Measurements from ENCODE around the gene MAP4K3.
"Not testable (repeated sequence)": the region's sequence is repeated elsewhere in the genome, so short reads cannot be mapped to it uniquely, and the experiment has no call there.

MAP4K3 gene

GRCh38 chr2:39375917-39376316, 61.2 kb downstream of the MAP4K3 start:
- no peak for DNase-seq (ENCODE audit: low read depth in 3 of 3)

DNA sequence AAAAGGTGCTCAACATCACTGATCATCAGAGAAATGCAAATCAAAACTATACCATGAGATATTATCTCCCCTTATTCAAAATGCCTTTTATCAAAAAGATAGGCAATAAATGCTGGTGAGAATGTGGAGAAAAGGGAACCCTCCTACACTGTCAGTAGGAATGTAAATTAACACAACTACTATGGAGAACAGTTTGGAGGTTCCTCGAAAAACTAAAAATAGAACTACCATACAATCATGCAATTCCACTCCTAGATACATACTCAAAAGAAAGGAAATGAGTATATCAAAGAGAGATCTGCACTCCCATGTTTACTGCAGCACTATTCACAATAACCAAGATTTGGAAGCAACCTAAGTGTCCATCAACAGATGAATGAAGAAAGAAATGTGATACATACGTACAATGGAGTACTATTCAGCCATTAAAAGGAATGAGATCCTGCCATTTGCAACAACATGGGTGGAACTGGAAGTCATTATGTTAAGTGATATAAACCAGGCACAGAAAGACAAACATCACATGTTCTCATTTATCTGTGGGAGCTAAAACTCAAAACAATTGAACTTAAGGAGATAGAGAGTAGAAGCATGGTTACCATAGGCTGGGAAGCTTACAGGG, 63.8 kb downstream of the MAP4K3 start:
- DNase-seq (ENCODE audit: low read depth in 3 of 3) = no peak

DNA sequence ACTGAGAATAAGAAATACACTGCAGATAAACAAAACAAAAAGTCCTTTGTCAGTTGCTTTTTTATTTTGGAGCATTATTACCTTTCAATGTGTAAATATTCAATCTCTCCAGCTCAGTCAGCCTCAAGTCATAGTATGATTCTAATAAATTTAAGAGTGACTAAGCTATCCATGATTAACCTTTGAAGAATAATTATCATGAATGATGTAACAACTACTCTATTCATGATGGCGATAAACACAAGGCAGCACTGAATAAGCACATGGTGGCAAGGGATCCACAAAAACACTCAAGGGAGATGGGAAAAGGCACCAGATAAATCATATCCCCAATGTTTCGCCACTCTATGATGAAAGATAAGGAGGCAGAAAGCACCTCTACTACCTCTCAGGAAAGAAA, 67.0 kb downstream of the MAP4K3 start:
- no peak for DNase-seq (ENCODE audit: low read depth in 3 of 3)

GRCh38 chr2:39368846-39369245, 68.2 kb downstream of the MAP4K3 start:
- no peak for DNase-seq (ENCODE audit: low read depth in 3 of 3)

DNA sequence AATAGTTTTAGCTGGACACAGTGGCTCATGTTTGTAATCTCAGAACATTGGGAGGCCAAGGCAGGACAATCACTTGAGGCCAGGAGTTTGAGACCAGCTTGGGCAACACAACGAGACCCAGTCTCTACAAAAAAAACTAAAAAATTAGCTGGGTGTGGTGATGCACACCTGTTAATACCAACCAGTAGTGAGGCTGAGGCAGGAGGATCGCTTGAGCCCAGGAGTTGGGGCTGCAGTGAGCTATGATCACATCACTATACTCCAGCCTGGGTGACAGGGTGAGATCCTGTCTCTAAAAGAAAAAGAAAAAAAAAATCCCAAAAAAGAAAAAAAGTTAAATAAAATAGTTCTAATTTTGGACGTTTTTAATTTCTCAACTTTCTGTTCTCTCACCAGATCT, 68.7 kb downstream of the MAP4K3 start:
- DNase-seq (ENCODE audit: low read depth in 3 of 3) = no peak

GRCh38 chr2:39362595-39362994, 74.5 kb downstream of the MAP4K3 start:
- no peak for DNase-seq (ENCODE audit: low read depth in 3 of 3)

- no peak for DNase-seq (ENCODE audit: low read depth in 3 of 3)
Measured at GRCh38 chr2:39361511-39361910, 75.6 kb downstream of the MAP4K3 start.

DNA sequence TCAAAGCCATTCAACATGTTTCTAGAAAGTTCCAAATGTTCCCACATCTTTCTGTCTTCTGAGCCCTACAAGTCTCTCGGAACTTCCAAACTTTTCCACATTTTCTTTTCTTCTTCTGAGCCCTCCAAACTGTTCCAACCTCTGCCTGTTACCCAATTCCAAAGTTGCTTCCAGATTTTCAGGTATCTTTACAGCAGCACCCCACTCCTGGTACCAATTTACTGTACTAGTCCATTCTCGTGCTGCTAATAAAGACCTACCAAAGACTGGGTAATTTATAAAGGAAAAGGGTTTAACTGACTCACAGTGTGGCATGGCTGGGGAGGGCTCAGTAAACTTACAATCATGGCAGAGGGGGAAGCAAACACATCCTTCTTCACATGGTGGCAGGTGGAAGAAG, 76.7 kb downstream of the MAP4K3 start:
- DNase-seq (ENCODE audit: low read depth in 3 of 3) = not testable (repeated sequence)

DNA sequence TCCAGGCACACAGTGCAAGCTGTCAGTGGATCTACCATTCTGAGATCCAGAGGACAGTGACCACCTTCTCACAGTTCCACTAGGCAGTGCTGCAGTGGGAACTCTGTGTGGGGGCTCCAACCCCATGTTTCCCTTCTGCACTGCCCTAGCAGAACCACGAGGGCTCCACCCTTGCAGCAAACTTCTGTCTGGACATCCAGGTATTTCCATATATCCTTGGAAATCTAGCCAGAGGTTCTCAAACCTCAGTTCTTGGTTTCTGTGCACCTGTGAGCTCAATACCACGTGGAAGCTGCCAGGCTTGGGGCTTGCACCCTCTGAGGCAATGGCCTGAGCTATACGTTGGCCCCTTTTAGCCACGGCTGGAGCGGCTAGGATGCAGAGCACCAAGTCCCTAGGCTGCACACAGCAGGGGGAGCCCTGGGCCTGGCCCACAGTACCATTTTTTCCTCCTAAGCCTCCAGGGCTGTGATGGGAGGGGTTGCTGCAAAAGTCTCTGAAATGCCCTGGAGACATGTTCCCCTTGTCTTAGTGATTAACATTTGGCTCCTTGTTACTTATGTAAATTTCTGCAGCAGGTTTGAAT, 77.5 kb downstream of the MAP4K3 start:
- DNase-seq (ENCODE audit: low read depth in 3 of 3) = no peak

- no peak for DNase-seq (ENCODE audit: low read depth in 3 of 3)
Measured at GRCh38 chr2:39356922-39357639, 80.0 kb downstream of the MAP4K3 start.

DNA sequence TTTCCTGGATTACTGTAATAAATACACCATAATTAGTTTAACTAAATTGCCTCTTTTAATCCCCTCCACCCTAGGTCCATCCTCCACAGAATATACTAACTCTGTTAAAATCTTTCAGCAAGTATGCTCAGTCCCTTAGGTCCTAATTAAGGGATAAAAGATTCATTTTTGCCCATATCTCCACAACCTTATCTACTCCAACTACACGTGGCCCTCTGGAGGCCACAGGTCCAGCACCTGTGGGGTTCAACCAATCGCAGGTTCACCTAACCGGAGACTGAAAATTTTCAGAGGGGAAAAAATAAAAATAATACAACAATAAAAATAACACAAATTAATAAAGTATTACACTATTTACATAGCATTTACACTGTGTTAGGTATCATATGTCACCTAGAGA, 86.4 kb downstream of the MAP4K3 start:
- DNase-seq (ENCODE audit: low read depth in 3 of 3) = no peak

DNA sequence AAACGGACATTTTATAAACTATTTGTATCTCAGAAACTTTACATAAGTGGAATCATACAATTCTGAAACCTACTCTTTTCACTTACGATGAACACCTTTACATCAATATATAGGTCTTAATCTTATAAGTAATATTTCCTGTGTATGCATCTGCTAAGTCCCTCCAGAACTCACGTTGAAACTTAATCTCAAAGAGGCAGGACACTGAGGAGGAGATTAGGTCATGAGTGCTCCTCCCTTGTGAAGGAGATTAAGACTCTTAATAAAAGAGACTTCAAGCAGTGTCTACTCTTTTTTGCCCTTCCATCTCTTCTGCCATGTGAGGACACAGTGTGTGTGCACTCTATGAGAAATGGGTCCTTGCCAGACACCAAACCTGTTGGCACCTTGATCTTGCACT, 98.6 kb downstream of the MAP4K3 start:
- DNase-seq (ENCODE audit: low read depth in 3 of 3) = no peak

DNA sequence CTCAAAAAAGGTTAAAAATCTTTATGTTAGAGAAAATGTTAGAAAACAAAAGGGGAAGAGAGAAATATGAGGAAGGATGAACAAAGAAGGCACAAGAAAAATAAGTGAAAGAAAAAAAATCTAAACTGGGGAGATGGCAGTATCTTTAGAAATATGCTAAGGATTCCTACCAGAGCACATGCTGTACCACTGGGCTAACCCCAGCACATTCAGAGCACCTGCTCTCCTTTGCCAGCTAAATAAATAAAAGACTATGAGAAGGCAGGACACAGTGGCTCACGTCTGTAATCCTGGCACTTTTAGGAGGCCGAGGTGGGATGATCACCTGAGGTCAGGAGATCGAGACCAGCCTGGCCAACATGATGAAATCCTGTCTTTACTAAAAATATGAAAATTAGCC, 101.2 kb downstream of the MAP4K3 start:
- DNase-seq (ENCODE audit: low read depth in 3 of 3) = no peak

DNA sequence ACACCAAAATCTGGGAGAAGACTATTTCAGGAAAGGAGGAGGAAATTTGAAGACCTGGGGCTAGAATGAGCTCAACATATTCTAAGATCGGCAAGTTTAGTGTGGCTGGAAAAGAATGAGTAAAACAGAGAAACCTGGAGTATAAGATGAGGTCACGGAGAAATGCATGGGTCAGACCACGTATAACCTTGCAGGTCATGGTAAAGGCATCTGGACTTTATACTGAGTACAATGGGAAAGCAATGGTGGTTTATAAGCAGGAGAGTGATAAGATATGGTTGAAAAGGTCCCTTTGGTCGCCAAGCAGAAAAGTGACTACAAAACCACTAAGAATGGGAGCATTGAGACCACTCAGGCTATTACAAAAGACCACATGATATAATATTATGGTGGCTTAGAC, 102.1 kb downstream of the MAP4K3 start:
- no peak for DNase-seq (ENCODE audit: low read depth in 3 of 3)

- no peak for DNase-seq (ENCODE audit: low read depth in 3 of 3)
Measured at GRCh38 chr2:39334529-39334928, 102.6 kb downstream of the MAP4K3 start.

DNA sequence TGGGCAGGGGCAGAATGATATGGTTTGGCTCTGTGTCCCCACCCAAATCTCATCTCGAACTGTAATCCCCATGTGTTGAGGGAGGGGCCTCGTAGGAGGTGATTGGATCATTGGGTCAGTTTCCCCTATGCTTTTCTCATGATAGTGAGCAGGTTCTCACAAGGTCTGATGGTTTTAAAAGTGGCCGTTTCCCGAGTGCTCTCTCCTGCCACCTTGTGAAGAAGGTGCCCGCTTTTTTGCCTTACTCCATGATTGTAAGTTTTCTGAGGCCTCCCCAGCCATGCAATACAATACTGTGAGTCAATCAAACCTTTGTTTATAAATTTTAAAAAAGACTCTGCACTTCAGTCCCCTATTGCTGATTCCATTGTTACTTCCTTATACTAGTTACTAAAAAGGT, 110.4 kb downstream of the MAP4K3 start:
- DNase-seq (ENCODE audit: low read depth in 3 of 3) = no peak

GRCh38 chr2:39325966-39326365, 111.1 kb downstream of the MAP4K3 start:
- no peak for DNase-seq (ENCODE audit: low read depth in 3 of 3)

- DNase-seq (ENCODE audit: low read depth in 3 of 3) = not testable (repeated sequence)
Measured at GRCh38 chr2:39321056-39322035, 115.7 kb downstream of the MAP4K3 start.

DNA sequence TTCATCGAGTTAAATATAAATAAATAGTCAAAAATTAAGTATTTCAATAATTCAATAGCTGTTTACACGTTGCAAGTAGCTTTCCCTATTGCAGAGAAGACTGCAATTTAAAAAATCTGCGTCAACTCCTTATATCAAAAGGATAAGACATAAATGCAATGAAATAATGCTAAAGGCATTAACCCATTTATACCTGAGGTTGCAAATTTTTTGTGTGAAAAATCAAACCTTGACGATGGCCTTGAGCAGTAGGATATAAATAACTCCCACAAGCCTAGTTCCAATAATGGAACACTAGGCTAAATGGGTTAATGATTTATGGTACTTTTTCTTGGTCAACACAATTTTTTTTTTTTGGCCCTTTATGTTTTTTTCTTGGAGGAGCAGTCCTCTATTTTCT, 116.9 kb downstream of the MAP4K3 start:
- no peak for DNase-seq (ENCODE audit: low read depth in 3 of 3)

- DNase-seq (ENCODE audit: low read depth in 3 of 3) = no peak
Measured at GRCh38 chr2:39313575-39313974, 123.5 kb downstream of the MAP4K3 start.

- no peak for DNase-seq (ENCODE audit: low read depth in 3 of 3)
Measured at GRCh38 chr2:39311469-39311868, 125.6 kb downstream of the MAP4K3 start.

GRCh38 chr2:39308778-39309177, 128.3 kb downstream of the MAP4K3 start:
- DNase-seq (ENCODE audit: low read depth in 3 of 3) = no peak
